Measurements from ENCODE around the gene APEH.
A peak's percentile ranks its signal among the peaks of the same experiment; 100 is the strongest.

APEH gene

GRCh38 chr3:49715611-49716121 lies 41.5 kb downstream of the APEH start:
- DNase-seq: no peak

GRCh38 chr3:49716169-49716568 lies 42.0 kb downstream of the APEH start:
- no peak for DNase-seq

- DNase-seq: no peak
Measured at GRCh38 chr3:49716691-49717210, 42.6 kb downstream of the APEH start.

- no peak for DNase-seq
Measured at GRCh38 chr3:49717211-49717958, 43.2 kb downstream of the APEH start.

- DNase-seq: no peak
Measured at GRCh38 chr3:49717959-49718857, 44.1 kb downstream of the APEH start.

- DNase-seq: no peak
Measured at GRCh38 chr3:49718858-49719213, 44.7 kb downstream of the APEH start.

GRCh38 chr3:49719214-49719884 lies 45.2 kb downstream of the APEH start, which contains the start of gene AMIGO3:
Gene AMIGO3, minus strand, starts transcription at chr3:49719684. Its CDS starts 219 bp downstream, at chr3:49719465.
- peak; percentile 85 for DNase-seq

GRCh38 chr3:49720855-49721595 lies 46.9 kb downstream of the APEH start:
- DNase-seq: no peak

GRCh38 chr3:49721596-49721895 lies 47.4 kb downstream of the APEH start:
- no peak for DNase-seq

GRCh38 chr3:49721896-49722781 lies 48.0 kb downstream of the APEH start:
- DNase-seq: no peak

GRCh38 chr3:49722896-49723295 lies 48.7 kb downstream of the APEH start:
- no peak for DNase-seq

GRCh38 chr3:49723296-49723627 lies 49.1 kb downstream of the APEH start:
- DNase-seq: peak; percentile 34

GRCh38 chr3:49723628-49724551 lies 49.7 kb downstream of the APEH start, which contains the start of gene GMPPB:
Gene GMPPB, minus strand, starts transcription at chr3:49723951. Its CDS starts 225 bp downstream, at chr3:49723726.
- DNase-seq: peak; percentile 96

- no peak for DNase-seq
Measured at GRCh38 chr3:49724586-49724985, 50.4 kb downstream of the APEH start.

- DNase-seq: no peak
Measured at GRCh38 chr3:49725906-49726681, 51.9 kb downstream of the APEH start.

GRCh38 chr3:49727154-49727923 lies 53.2 kb downstream of the APEH start:
- DNase-seq: no peak

GRCh38 chr3:49727924-49728361 lies 53.8 kb downstream of the APEH start:
- DNase-seq: no peak

GRCh38 chr3:49729966-49730609 lies 55.9 kb downstream of the APEH start:
- no peak for DNase-seq

Data from OCI-M1 (cell line).